ENCODE results near the gene SMYD3. TPM values are rescaled to one million over a fixed set of nuclear protein-coding genes. Genes with fewer than 3 reads are reported as not detected.

Gene SMYD3
- polyA plus RNA-seq, 1 donor from 2014 or later, result 48.6 TPM

GRCh38 chr1:246306415-246307037, 200.6 kb downstream of the SMYD3 start:
- Histone ChIP-seq H3K27ac (ENCODE audit: low read length) (no peak overlapping the region), H3K4me3 (ENCODE audit: low read length) (no peak overlapping the region), H3K27me3 (ENCODE audit: insufficient read depth, low read depth, low read length) (no peaks in the 10 kb centered on the region), H4K20me1 (ENCODE audit: insufficient read depth) (no peaks in the 10 kb centered on the region), H3K9ac (ENCODE audit: low read length) (no peak overlapping the region), H3K36me3 (ENCODE audit: insufficient read depth, low read length) (no peaks in the 10 kb centered on the region), H3K4me2 (ENCODE audit: low read length) (no peak overlapping the region), H2AFZ (ENCODE audit: low read depth, low read length) (no peak overlapping the region), H3K79me2 (replicated peaks; ENCODE audit: insufficient read depth, low read length) (no peaks in the 10 kb centered on the region), H3K9me3 (ENCODE audit: low read length) (no peaks in the 10 kb centered on the region), H3K9me2 (ENCODE audit: insufficient read depth, low read length) (no peaks in the 10 kb centered on the region), H3F3A (ENCODE audit: insufficient read depth, low read length, poor library complexity, severe bottlenecking) (no peaks in the 10 kb centered on the region)
- TF ChIP-seq EZH2 (IDR thresholded peaks at IDR 0.05; ENCODE audit: borderline replicate concordance, insufficient read depth, low read length, poor library complexity, severe bottlenecking) (no peak), MXI1 (conservative IDR thresholded peaks at IDR 0.05; ENCODE audit: poor library complexity, severe bottlenecking) (no peak), REST (IDR thresholded peaks at IDR 0.05; ENCODE audit: borderline replicate concordance) (no peak), RAD21 (conservative IDR thresholded peaks at IDR 0.05) (no peak), SMC3 (conservative IDR thresholded peaks at IDR 0.05; ENCODE audit: poor library complexity) (no peak), CTCF (IDR thresholded peaks at IDR 0.05; ENCODE audit: poor library complexity, severe bottlenecking) (no peak), TAF1 (IDR thresholded peaks at IDR 0.05; ENCODE audit: low read depth) (no peak), EP300 (conservative IDR thresholded peaks at IDR 0.05; ENCODE audit: poor library complexity, severe bottlenecking) (no peak), POLR2AphosphoS5 (IDR thresholded peaks at IDR 0.05) (no peak)

- no peaks in the 10 kb centered on the region for H3F3A ChIP-seq (ENCODE audit: insufficient read depth, low read length, poor library complexity, severe bottlenecking)
- no peak overlapping the region for H3K9ac ChIP-seq (ENCODE audit: low read length)
- H3K36me3 ChIP-seq (ENCODE audit: insufficient read depth, low read length), result no peaks in the 10 kb centered on the region
- H3K4me2 ChIP-seq (ENCODE audit: low read length), result no peak overlapping the region
- no peak for TF ChIP-seq CTCF (IDR thresholded peaks at IDR 0.05; ENCODE audit: poor library complexity, severe bottlenecking)
- no peak for TF ChIP-seq EZH2 (IDR thresholded peaks at IDR 0.05; ENCODE audit: borderline replicate concordance, insufficient read depth, low read length, poor library complexity, severe bottlenecking)
- TF ChIP-seq EP300 (conservative IDR thresholded peaks at IDR 0.05; ENCODE audit: poor library complexity, severe bottlenecking), result no peak
- TF ChIP-seq SMC3 (conservative IDR thresholded peaks at IDR 0.05; ENCODE audit: poor library complexity), result no peak
- no peak for TF ChIP-seq POLR2AphosphoS5 (IDR thresholded peaks at IDR 0.05)
- no peak for TF ChIP-seq REST (IDR thresholded peaks at IDR 0.05; ENCODE audit: borderline replicate concordance)
- no peak for TF ChIP-seq MXI1 (conservative IDR thresholded peaks at IDR 0.05; ENCODE audit: poor library complexity, severe bottlenecking)
- TF ChIP-seq RAD21 (conservative IDR thresholded peaks at IDR 0.05), result no peak
- no peak for TF ChIP-seq TAF1 (IDR thresholded peaks at IDR 0.05; ENCODE audit: low read depth)
- H3K27ac ChIP-seq (ENCODE audit: low read length), result no peak overlapping the region
- no peaks in the 10 kb centered on the region for H3K9me3 ChIP-seq (ENCODE audit: low read length)
- no peak overlapping the region for H3K4me3 ChIP-seq (ENCODE audit: low read length)
- H3K9me2 ChIP-seq (ENCODE audit: insufficient read depth, low read length), result no peaks in the 10 kb centered on the region
- no peak overlapping the region for H2AFZ ChIP-seq (ENCODE audit: low read depth, low read length)
- H3K27me3 ChIP-seq (ENCODE audit: insufficient read depth, low read depth, low read length), result no peaks in the 10 kb centered on the region
- H4K20me1 ChIP-seq (ENCODE audit: insufficient read depth), result no peaks in the 10 kb centered on the region
- no peaks in the 10 kb centered on the region for H3K79me2 ChIP-seq (replicated peaks; ENCODE audit: insufficient read depth, low read length)
These were observed 202.4 kb downstream of the SMYD3 start for GRCh38 chr1:246304484-246305259.

All from neural cell (in vitro differentiated cells).